Amniotic stem cell (primary cell): ENCODE results near the gene URB1.
"Not testable (repeated sequence)": the region's sequence is repeated elsewhere in the genome, so short reads cannot be mapped to it uniquely, and the experiment has no call there.

Experiments used
- DNase-seq: peaks from one replicate; lab custom pipeline; 2025; lab: John Stamatoyannopoulos, UW

URB1 gene

GRCh38 chr21:32320059-32320458 lies 72.8 kb downstream of the URB1 start:
- DNase-seq, result no peak

GRCh38 chr21:32319012-32319411 lies 73.8 kb downstream of the URB1 start:
- DNase-seq, result no peak

- DNase-seq, result no peak
Observed at GRCh38 chr21:32317726-32318125, 75.1 kb downstream of the URB1 start.

- no peak for DNase-seq
Observed at GRCh38 chr21:32316361-32317215, 76.2 kb downstream of the URB1 start.

GRCh38 chr21:32315511-32316281 lies 77.1 kb downstream of the URB1 start:
- DNase-seq, result no peak

- DNase-seq, result no peak
Observed at GRCh38 chr21:32314806-32315205, 78.0 kb downstream of the URB1 start.

GRCh38 chr21:32312976-32313375 lies 79.8 kb downstream of the URB1 start:
- no peak for DNase-seq

GRCh38 chr21:32312326-32312725 lies 80.5 kb downstream of the URB1 start:
- DNase-seq, result no peak

- no peak for DNase-seq
Observed at GRCh38 chr21:32311621-32312020, 81.2 kb downstream of the URB1 start.

GRCh38 chr21:32310976-32311375 lies 81.8 kb downstream of the URB1 start:
- DNase-seq, result not testable (repeated sequence)

- no peak for DNase-seq
Observed at GRCh38 chr21:32309906-32310460, 82.8 kb downstream of the URB1 start.

GRCh38 chr21:32308696-32309095 lies 84.1 kb downstream of the URB1 start:
- DNase-seq, result no peak

- no peak for DNase-seq
Observed at GRCh38 chr21:32307706-32308105, 85.1 kb downstream of the URB1 start.

- DNase-seq, result no peak
Observed at GRCh38 chr21:32306021-32306780, 86.6 kb downstream of the URB1 start.

- no peak for DNase-seq
Observed at GRCh38 chr21:32304998-32305397, 87.8 kb downstream of the URB1 start.

GRCh38 chr21:32303385-32303784 lies 89.4 kb downstream of the URB1 start:
- no peak for DNase-seq

- DNase-seq, result no peak
Observed at GRCh38 chr21:32302560-32302959, 90.3 kb downstream of the URB1 start.

- DNase-seq, result no peak
Observed at GRCh38 chr21:32301596-32301995, 91.2 kb downstream of the URB1 start.

GRCh38 chr21:32300117-32300681 lies 92.6 kb downstream of the URB1 start:
- no peak for DNase-seq

- no peak for DNase-seq
Observed at GRCh38 chr21:32299695-32300094, 93.1 kb downstream of the URB1 start.

- DNase-seq, result no peak
Observed at GRCh38 chr21:32298658-32299081, 94.1 kb downstream of the URB1 start, which contains the start of gene MRAP. MRAP (plus strand) TSS chr21:32298855; CDS start chr21:32298972, 117 bp downstream.

GRCh38 chr21:32298148-32298559 lies 94.7 kb downstream of the URB1 start:
- DNase-seq, result no peak
